CD4-positive, alpha-beta T cell treated with Interleukin-10 for 1 hour (primary cell): ENCODE data around the gene SLC2A5.
"Not testable (repeated sequence)": the region's sequence is repeated elsewhere in the genome, so short reads cannot be mapped to it uniquely, and the experiment has no call there.

ENCODE experiments used
- DNase-seq: peaks from one replicate; pipeline ENCODE4 v3.0.0-alpha.2; 2020

The SLC2A5 gene, protein sequence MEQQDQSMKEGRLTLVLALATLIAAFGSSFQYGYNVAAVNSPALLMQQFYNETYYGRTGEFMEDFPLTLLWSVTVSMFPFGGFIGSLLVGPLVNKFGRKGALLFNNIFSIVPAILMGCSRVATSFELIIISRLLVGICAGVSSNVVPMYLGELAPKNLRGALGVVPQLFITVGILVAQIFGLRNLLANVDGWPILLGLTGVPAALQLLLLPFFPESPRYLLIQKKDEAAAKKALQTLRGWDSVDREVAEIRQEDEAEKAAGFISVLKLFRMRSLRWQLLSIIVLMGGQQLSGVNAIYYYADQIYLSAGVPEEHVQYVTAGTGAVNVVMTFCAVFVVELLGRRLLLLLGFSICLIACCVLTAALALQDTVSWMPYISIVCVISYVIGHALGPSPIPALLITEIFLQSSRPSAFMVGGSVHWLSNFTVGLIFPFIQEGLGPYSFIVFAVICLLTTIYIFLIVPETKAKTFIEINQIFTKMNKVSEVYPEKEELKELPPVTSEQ

DNA sequence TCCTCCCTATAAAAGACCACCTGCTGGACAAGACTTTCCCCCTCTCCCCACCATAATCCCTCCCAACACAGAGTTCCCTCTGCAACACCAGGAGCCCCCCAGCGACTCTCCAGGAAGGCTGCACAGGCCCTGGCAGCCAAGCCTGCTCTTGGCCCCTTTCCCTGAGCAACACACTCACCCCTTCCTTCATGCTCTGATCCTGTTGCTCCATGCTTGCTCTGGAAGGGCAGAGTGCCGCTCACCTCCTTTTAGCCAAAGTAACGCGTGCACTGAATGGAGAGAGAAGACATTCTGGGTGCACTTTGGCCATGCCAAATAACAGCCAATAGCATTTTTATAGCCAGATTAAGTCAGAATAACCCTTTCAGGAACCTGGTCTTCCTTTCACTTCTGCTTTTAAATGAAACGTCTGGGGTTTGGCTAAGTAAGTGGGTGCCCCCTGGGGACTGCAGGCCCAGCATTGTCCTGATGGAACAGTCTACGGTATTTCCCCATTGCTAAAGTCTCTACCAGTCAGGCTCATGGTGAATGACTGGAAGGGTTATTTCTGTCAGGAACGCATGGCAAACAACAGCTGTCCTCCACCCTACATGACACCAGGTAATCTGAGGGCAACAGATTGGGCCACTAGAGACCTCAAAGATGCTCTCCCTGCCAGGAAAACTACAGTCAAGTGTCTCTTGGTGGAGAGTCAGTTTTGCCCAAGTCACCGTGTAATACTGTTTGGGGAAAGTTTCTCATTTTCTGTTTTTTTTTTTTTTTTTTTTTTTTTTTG is at the start of gene SLC2A5:
TSS of gene SLC2A5 (minus strand) at position 310 of the 775 bp plus-strand sequence. CDS start at position 211, 99 bp downstream.
- DNase-seq, result no peak

DNA sequence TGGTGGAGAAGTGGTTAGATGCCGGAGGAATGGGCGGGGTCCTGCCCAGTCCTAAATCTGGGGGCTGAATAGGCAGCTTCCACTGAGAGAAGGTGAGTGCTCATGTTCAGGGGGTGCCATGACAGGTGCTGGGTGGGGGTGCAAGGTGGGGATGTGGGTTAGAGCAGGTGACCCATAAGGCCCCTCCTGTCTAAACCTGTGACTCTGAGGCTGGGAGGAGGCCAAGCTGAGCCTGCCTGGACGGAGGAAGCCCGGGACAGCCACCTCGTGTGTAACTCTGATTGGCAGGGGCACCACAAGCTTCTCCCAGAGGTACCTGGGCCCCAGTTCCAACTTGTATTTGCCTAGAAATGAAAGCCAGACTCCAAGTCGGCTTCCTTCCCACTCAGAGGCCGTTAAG is 48.8 kb upstream of the SLC2A5 start:
- DNase-seq, result no peak

DNA sequence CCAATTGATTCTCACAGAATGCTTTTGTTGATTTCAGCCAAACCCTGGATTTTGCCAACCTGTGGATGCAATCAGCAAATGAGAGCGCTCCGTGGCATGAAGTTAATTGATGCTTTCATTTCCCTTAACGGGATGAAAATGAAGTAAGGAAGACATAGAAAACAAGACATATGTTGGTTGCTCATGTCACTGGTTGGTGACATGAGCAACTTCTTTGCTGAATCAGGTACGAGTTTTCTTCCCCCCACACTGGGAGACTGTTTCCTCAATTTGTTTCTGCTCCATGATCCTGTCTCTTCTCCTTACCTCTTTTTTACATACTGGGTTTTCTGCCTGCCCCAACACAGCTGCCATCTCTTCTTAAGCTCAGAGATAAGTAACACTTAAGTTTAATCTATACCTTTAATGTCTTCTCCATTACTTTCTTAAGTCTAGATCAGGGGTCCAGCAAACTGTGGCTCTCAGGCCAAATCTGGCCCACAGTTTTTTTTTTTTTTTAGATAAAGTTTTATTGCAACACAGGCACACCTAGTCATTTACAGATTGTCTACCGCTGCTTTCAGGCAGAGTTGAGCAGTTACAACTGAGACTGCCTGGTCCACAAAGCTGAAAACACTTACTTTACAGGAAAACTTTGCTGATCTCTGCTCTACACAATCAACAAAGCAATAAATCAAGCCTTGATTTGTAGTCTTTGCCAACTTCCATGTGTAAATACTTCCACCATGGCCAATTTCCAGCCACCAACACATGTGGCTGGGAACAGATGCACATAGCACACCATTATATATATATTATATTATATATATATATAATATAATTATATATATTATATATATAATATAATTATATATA is 46.1 kb upstream of the SLC2A5 start:
- DNase-seq, result no peak

DNA sequence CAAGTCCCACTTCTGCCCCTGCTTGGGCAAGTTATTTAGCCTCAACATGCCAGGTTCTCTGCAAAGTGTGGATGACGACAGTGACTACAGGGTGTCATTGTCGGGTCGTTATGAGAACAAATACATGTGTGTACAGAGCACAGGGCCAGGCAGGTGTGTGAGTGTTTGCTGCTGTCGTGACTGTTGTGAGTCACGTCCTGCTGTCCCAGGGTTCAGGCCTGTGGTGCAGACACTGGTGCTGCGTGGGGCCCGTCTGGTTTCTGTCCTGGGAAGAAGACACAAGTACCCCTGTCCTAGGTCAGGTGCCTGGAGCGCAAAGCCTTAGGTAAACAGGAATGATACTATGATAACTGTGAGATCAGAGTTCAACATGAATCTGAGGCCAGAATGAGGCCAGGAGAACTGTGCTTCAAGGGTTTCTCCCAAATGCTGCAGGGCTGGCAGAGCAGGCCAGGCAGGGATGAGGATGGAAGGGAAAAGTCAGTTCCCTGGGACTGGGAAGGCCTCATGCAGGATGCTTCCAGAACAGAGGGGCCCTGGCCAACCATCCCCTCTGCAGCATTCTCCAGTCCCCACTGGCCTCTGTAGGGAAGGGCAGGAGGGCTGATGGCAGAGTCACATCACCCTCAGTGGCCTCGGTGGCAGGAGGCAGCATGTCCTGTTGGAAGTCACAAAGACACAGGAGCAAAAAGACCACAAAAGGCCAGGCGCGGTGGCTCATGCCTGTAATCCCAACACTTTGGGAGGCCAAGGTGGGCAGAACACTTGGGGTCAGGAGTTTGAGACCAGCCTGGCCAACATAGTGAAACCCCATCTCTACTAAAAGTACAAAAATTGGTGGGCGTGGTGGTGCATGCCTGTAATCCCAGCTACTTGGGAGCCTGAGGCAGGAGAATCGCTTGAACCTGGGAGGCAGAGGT is 43.8 kb upstream of the SLC2A5 start:
- DNase-seq, result no peak

DNA sequence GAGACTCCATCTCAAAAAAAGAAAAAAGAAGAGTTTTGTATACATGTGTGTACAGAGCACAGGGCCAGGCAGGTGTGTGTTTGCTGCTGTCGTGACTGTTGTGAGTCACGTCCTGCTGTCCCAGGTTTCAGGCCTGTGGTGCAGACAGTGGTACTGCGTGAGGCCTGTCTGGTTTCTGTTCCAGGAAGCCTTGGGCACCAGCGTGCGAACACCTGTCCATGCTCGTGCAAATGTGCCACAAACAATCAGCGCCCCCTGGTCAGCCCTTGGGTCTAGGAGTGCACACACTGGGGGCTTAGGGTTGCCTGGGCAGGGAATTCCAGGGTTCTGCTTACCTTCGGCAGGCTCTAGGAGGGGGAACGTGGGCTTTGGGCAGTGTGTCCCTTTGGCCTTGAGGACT is 42.5 kb upstream of the SLC2A5 start:
- DNase-seq, result no peak

DNA sequence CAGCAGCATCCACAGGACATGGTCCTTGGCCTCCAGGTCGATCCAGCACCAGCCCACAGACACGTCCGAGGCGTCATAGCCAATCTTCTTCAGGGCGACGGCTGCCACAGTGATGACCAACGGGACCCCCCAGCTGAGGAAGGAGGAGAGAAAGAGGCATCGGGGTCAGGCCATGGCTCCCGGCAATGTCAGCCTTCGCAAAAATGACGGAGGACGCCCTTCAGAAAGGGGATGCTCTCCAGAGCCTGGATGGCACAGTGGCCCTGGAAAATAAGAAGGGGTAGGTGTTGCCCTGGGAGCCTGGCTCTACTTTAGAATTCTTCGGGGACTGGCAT is 41.9 kb upstream of the SLC2A5 start:
- DNase-seq, result no peak

DNA sequence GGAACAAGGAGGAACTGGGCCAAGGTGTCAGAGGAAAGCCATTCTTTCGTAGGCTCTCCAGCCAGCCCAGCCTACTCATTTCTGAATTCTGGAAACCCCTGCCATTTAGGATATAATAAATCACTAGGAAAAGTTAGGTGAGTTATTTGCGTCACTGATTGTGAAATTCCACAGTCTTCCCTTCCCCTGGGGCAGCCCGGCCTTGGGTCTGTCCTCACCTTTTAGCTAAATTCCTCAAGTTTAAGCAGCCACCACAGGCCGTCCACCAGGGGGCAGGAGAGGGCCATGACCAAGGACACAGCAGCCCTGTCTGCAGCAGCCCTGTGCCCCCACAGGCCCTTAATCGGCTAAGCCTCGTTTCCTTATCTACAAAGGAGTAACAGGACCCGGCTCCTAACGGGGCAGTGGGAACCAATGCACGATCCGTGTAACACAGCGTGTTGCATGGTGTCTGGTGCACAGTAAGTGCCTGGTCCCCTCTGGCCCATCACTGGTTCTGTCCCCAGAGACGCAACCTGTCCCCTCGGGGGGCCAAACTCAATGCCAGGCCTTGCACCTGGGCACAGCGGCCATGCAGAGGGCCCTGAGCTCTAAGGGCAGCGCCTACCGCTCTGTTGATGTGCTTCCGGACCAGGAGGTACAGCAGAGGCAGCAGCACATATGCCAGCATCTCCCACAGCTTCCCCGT is 41.4 kb upstream of the SLC2A5 start:
- peak; percentile 80 for DNase-seq

DNA sequence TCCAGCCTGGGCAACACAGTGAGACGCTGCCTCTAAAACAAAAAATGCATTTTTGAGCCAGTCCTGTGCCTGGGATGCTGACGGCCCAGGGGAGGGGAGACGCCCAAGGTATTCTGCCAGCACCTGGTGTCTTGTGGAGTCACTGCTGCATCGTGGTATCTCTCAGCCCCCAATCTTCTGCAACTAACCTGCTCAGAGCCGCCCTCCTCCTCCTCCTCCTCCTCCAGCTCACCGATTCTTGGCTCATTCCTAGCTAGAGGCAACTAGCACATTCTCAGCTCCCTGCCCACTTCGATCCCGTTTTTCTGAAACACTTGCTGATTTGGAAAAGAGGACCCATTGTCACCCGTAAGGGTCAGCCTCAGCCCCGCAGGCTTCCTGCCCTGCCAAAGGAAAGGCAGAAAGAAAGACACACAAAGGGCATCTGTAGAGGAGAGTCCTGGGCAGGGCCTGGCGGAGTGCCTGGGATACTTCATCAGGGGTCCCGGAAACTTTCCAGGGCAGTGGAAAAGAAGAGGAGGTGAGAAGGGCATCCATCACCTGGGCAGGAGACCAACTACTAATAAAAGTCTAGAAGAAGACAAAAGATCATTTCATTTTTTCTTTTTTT is 38.7 kb upstream of the SLC2A5 start:
- no peak for DNase-seq

DNA sequence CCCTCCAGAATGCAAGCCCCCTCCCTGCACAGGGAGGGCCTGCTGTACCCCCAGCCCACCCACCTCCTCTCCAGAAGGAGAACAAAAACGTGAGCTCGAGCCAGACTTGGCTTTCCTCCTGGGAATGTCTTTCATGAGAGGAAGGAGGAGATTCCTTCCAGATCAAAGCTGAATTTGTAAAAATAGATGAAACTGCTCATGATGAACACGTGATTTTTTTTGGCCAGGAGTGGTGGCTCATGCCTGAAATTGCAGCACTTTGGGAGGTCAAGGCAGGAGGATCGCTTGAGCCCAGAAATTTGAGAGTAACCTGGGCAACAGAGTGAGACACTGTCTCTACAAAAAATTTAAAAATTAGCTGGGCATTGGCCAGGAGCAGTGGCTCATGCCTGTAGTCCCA is 37.7 kb upstream of the SLC2A5 start:
- DNase-seq, result no peak

DNA sequence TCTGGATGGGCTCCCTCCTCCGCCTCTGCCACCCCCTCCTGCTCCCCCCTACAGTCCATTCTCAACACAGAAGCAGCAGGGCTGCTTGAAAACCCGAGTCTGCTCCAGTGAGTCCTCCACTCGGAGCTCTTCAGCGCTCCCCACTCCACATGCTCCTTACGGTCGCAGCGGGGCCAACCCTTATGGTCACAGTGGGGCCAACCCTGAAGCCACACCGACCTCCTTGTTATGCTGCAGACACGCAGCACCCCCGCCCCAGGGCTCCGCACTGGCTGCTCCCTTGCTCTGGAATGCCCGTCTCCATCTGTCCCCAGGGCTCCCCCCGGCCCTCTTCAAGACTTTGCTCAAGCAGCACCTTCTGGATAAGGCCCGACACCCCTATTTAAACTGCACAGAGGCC is 36.9 kb upstream of the SLC2A5 start:
- no peak for DNase-seq

DNA sequence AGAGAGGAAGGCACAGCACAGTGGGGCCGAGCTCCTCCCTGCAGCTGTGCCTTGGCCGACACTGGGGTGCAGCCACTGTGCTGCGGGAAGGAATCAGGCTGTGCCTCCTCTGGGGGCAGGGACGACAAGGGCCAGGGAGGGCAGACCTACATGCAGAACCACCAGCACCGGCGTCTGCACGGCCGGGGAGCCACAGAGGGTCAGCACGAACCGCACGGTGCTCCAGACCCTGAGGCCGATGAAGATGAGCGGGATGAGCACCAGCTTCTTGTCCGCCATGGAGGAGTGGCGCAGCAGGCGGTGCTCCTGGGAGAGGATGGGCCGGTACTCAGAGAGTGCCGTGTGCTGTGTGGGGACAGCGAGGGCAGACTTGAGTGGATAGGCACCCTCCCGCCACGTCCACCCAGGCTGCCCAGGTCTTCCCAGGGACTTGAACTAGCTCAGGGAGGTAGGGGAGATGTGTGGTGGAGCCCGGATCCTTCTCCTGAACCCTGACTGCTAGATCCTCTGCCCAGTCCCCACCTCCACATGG is 36.0 kb upstream of the SLC2A5 start:
- DNase-seq, result no peak

DNA sequence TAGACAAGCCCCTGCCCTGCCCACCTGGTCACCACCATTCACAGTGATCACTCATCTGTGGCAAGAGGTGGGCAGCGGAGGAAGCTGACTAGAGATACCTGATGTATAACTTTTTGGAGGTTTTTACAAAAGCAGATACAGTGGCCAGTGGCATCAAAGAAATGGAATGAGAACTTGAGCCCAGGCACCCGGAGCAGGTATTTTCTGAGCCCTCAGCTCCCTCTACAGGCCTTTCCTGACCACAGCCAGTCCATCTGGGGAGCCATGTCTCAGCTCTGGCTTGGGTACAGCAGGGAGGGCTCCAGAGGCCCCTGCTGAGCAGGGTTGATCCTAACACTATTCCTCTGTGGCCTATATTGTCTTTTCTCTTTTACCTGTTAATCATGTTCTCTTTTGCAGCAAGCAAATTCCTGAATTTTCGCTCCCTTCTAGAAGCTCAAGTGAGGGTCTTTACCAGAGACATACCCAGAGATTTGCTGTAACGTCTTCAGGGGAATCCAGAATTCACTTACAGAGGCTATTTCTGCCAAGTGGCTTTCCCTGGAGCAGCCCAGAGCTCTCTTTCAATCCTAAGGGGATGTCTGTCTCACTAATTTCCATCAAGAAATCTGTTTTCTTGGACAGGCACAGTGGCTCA is 32.2 kb upstream of the SLC2A5 start:
- no peak for DNase-seq

DNA sequence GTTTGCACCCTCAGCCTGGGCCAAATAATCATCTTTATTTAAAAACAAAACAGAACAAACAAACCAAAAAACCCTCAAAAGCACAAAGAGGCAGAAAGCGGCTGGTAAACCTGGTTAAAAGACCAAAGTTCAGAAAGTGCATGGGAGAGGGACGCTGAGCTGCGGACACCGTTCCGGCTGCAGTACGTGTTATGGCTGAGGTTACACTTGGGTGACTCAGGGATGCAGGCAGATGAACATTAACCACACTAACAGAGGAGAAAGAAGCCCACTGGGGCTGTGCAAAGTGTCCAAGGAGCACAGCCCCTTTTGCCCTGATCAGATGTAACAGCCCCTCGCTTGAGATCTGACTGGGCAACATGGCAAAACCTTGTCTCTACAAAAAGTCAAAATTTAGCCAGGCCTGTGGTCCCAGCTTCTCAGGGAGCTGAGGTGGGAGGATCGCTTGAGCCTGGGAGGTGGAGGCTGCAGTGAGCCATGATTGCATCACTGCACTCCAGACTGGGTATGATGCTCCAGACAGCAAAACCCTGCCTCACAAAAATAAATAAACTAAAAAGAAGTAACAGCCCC is 31.1 kb upstream of the SLC2A5 start:
- no peak for DNase-seq

DNA sequence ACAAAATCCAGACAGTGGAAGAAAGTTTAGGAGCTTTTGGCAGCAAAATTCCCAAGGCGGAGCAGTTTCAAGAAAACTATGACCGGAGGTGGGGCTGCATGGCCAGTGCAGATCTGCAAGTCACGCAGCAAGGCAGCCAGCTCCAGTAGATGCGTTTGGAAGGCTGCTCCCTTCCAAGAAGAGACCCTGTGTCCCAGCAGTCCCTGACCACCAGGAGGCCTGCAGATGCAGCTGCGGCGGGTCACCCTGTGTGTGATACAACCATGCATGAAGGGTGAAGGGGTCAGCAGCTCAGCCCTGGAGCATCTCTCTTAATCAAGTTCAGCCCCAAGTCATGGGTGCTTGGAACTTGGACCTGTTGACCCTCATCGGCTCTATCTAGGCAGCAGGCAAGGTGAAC is 30.1 kb upstream of the SLC2A5 start:
- DNase-seq, result no peak

DNA sequence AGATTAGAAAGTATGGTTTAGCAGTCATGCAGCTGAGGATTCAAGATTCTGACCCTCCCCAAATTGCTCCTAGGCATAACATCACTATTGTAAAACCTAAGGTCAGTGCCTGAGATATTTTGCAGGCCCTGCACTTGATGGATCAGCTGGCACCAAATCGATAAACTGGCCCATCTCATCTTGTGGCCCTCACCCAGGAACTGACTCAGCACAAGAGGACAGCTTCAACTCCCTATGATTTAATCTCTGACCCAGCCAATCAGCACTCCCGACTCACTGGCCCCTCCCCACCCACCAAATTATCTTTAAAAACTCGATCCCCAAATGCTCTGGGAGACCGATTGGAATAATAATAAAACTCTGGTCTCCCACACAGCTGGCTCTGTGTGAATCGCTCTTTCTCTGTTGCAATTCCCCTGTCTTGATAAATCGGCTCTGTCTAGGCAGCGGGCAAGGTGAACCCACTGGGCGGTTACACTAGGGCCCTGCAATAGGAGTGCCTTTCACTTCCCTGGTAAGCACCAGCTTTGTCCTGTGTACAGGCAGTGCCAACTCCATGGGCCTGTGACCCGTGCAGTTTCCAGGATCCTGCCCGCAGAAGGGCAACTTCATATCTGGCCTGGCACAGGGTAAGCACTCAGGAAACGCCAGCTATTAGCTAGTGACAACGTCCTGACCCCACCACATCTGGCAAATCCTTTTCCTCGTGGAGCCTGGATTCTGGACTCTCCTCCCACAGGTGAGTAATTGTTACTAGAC is 28.7 kb upstream of the SLC2A5 start:
- DNase-seq, result no peak

DNA sequence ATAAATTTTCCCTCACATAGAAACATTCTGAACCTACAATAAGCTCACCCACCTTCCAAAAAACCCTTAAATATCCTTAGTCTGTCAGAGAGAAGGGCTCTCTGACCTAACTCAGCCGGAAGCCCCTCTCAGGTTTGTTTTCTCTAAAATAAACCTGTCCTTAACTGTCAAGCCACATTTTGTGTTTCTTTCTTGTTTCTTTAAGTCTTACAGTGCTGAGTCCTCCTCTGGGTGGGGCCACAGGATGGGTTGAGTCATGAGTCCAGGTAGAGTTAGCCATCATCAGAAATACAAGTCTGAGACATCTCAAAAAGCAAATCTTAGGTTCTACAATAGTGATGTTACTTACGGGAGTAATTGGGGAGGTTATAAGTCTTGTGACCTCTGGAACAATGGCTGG is 26.4 kb upstream of the SLC2A5 start:
- DNase-seq, result no peak

DNA sequence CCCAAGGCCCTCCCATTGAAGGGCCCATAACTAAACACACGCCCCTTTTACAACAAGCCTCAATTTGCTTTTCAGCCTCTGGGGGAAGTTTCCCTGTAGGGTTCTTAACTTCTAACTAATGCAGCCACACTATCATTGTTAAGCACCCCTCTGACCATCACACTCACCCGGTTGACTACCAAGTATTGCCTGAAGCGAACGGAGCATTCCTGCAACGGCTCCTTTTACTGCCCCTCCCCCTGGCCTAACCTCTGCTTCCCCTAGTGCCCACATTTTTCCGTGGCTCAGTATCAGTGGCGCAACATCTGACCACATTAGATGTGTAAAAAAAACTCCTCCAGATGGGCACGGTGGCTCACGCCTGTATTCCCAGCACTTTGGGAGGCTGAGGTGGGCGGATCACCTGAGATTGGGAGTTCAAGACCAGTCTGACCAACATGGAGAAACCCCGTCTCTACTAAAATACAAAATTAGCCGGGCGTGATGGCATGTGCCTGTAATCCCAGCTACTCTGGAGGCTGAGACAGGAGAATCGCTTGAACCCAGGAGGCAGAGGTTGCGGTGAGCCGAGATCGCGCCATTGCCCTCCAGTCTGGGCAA is 24.7 kb upstream of the SLC2A5 start:
- not testable (repeated sequence) for DNase-seq

DNA sequence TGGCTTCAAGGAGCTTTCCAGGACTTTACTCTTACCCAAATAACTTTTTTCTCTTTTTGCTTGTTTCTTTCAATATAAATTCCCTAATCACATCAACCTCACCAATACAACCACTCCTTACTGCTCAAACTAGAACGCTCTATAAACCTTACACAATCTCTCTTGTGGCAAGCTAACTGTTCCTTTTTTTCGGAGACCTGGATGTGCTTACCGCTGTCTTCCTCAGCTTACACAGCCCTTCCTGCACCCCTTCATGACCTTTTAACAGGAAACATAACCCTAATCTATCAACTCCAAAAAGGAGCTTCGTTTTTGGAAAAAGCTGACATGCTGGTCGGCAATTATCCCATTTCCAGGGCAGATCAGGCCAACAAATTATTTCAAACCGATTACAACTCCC is 24.1 kb upstream of the SLC2A5 start:
- DNase-seq, result no peak

DNA sequence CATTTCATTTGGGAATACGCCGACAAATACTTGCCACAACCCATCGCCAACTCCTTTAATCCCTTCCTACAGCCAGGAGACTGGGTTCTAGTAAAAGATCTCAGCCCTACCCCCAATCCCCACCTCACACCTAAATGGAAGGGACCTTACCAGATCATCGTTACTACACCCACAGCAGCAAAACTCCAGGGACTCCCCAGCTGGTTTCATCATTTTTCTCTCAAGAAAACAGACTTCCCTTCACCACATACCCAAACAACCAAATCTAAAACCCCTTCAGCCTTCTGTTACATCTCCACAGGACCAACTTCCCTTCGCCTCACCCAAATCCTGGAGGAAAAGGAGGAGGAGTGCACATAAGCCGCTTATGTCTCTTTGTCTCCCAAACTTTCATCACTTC is 23.7 kb upstream of the SLC2A5 start:
- no peak for DNase-seq
